GM19395 (cell line): ENCODE data around the gene PATL2.
"Not testable (repeated sequence)": the region's sequence is repeated elsewhere in the genome, so short reads cannot be mapped to it uniquely, and the experiment has no call there.

ENCODE experiments used
- ATAC-seq: cut with Tn5 transposase; IDR thresholded peaks from one replicate; pipeline ENCODE4 v1.9.1; 2021; ENCODE audit warnings: mild to moderate bottlenecking, moderate library complexity; ENCODE audit not compliant: unreplicated experiment

PATL2 gene

GRCh38 chr15:44711096-44711742, at the start of gene PATL2, which contains the start of gene B2M:
Gene PATL2 (minus strand): TSS chr15:44711323. CDS start chr15:44676490, 34,833 bp downstream.
Gene B2M (plus strand): TSS chr15:44711517. CDS start chr15:44711547, 30 bp downstream.
- ATAC-seq = peak; percentile 79

GRCh38 chr15:44753345-44753744, 42.2 kb upstream of the PATL2 start:
- ATAC-seq = no peak

DNA sequence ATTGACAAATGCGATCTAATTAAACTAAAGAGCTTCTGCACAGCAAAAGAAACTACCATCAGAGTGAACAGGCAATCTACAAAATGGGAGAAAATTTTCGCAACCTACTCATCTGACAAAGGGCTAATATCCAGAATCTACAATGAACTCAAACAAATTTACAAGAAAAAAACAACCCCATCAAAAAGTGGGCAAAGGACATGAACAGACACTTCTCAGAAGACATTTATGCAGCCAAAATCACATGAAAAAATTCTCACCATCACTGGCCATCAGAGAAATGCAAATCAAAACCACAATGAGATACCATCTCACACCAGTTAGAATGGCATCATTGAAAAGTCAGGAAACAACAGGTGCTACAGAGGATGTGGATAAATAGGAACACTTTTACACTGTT, 32.3 kb upstream of the PATL2 start:
- ATAC-seq = not testable (repeated sequence)

DNA sequence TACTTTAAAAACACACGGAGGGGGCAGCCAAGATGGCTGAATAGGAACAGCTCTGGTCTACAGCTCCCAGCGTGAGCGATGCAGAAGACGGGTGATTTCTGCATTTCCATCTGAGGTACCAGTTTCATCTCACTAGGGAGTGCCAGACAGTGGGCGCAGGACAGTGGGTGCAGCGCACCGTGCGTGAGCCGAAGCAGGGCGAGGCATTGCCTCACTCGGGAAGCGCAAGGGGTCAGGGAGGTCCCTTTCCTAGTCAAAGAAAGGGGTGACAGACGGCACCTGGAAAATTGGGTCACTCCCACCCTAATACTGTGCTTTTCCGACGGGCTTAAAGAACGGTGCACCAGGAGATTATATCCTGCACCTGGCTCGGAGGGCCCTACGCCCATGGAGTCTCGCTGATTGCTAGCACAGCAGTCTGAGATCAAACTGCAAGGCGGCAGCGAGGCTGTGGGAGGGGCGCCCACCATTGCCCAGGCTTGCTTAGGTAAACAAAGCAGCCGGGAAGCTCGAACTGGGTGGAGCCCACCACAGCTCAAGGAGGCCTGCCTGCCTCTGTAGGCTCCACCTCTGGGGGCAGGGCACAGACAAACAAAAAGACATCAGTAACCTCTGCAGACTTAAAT, 28.2 kb upstream of the PATL2 start:
- ATAC-seq = not testable (repeated sequence)

DNA sequence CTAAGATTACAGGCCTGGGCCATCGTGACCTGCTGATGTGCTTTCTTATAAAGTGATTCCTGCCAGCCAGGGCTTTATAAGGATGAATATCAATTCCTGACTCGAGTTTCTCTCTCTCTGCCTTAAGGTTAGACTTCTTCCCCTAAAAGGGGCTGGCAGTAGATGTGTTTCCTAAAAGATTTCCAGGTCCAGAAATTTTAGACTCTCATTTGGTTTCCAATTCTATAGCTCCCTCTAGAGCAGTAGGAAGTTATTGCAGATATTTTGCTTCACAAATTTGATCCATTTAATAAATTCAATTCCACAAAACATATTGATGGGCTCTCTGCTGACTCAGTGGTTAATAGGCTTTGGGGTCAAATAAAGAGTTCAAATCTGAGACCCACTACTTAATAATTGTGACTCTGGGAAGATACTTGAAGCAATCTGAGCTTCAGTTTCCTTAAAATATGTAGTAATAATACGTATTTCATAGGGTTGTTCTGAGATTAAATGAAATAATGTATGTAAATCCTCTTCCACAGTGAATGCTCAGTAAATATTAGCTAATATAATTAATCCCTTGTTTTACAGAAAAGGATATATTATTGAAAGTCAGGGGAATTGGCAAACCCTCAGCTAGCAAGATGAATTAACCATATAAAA, 27.3 kb upstream of the PATL2 start:
- no peak for ATAC-seq

DNA sequence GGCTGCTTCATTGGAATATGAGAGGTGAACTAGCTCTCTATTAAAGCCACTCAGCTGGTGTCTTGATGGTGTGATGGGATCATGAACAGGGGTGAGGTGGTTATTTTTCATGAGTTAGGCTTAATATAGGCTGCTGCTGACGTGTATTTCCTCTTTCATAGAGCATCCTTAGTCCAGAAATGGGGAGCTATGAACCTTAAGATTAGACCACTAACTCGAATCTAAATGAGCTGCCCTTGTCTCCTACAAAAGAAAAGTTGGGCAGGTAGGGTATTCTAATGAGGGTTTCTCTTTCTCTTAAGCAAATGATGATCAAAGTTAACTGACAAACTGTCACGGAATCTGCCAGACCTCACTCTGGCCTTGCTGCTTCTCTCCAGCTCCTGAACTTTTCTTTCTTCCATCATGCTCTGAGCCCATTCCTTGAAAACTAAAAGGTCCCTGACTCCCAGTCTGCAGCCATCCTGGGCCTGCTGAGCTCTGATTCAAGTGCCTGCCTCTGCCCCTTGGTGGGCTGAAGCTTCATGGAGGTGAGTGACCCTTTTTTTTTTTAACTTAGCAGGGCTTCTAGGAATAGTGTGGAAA, 25.1 kb upstream of the PATL2 start, which contains the start of gene TRIM69:
TSS of gene TRIM69 (plus strand) at position 348 of the 585 bp plus-strand sequence. CDS start at position 525, 177 bp downstream.
- peak; percentile 49 for ATAC-seq

- ATAC-seq = peak; percentile 49
Measured at GRCh38 chr15:44735482-44736180, 24.5 kb upstream of the PATL2 start.

DNA sequence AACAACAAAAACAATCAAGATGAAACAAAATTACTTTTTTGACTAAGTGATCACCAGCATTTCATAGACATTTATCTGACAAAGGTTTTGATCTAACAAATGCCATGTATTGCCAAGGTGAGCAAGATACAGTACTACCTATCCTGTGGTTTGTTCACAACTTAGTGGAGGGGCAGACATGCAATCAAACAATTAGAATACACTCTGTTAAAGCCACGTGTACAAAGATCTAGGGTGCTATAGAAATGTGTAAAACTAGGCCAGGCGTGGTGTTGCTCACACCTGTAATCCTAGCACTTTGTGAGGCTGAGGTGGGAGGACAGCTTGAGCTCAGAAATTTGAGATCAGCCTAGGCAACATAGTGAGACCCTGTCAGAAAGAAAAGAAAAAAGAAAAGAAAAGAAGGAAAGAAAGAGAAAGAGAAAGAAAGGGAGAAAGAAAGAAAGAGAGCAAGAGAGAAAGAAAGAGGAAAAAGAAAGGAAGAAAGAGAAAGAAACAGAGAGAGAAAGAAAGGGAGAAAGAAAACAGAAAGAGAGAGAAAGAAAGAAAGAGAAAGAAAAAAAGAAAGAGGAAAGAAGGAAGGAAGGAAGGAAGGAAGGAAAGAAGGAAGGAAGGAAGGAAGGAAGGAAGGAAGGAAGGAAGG, 23.8 kb upstream of the PATL2 start:
- ATAC-seq = no peak

DNA sequence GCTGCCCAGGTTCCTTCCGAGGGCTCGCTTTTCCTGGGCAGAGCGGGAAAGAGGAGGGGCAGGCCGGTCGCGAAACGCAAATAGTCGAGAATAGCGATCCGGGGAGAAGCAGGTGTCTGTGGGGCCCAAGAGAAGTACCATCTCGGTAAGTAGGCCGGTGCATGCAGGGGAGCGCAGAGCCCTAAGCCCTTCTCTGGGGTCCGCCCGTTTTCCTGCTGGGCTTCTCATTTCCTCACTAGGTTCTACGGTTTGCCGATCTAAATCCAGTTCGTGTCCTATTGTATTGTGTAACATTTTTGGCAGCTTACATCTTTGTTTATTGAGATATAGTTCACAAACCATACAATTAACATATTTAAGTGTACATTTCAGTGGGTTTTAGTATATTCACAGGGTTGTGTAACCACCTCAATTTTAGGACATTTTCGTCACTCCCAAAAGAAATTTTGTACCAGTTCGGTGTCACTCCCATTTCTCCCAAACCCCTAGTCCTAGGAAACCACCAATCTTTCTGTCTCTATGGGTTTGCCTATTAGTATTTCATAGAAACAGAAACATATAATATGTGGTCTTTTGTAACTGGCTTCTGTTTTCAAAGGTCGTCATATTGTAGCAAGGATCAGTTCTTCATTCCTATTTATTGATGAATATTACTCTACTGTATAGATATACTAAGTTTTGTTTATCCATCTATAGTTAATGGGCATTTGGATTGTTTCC, 18.4 kb upstream of the PATL2 start:
- ATAC-seq = peak; percentile 6

DNA sequence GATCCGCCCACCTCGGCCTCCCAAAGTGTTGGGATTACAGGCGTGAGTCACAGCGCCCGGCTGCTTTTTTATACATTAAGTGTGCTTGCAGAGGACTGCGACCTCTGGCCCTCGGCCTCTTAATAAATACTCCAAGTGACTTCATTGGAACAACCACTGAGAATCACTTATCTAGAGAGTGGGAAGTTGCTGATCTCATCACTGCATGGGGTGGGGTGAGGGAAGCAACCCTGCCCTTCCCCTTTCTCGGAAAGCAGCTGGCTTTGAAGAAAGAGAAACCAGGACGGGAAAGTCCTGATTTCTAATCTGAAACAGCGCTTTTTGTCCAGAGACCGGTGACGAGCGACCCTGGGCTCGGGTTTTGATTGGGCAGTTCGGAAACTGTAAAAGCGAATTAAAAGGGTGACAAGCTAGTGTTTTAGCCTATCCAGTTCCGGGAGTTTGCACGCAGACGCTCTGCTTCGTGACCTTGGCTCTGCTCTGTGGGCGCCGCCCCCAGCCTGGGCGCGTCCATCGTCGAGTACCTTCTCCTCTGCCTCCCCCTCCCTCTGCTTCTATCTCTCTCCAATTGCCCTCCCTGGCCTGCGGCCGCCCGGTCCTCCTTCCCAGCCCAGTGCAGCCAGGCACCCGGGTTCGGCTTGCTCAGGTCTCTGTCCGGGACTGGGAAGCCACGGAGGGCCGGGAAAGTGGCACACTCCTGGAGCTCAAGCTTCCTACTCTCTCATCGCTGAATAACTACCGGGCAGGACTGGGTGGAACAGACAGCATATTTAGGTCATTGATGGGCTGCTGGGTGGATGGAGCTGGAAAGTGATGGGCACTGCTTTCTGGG, 17.7 kb upstream of the PATL2 start:
- ATAC-seq = peak; percentile 69

- ATAC-seq = not testable (repeated sequence)
Measured at GRCh38 chr15:44728232-44728575, 17.1 kb upstream of the PATL2 start.

GRCh38 chr15:44727485-44728231, 16.5 kb upstream of the PATL2 start:
- no peak for ATAC-seq

DNA sequence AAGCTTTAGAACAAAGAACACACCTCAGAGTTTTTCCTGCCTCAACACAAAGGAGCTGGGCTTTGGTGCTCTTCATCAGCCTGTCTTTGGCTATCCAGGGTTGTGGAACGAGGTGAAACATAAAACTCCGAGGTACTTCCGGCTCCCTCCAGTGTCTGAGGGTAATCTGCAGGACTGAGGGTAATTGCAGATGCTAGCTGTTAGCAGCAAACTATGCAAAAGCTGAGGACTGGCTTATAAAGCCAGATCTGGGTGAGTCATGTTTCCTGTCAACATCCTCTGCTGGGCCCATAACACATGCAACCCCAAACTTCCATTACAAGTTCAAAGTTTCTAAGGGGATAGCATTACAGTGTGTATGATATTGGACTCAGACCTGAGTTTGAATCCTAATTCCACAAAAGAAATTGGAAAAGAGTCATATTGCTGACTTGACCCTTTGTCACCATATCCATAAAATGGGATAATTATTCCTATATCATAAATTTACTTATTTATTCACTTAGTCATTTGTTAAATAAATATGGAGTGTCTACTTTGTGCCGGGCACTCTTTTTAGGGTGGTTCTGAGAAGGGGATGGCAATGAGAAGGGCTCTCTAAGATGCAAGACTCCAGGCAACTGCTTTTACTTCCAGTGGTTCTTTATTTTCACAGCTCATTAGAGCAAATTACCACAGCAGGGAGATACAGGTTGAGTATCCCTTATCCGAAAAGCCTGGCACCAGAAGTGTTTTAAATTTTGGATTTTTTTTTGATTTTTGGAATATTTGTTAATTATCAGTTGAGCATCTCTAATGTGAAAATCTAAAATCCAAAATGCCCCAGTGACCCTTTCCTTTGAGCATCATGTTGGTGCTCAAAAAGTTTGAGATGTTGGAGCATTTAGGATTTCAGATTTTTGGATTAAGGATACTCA, 15.7 kb upstream of the PATL2 start:
- ATAC-seq = peak; percentile 41

DNA sequence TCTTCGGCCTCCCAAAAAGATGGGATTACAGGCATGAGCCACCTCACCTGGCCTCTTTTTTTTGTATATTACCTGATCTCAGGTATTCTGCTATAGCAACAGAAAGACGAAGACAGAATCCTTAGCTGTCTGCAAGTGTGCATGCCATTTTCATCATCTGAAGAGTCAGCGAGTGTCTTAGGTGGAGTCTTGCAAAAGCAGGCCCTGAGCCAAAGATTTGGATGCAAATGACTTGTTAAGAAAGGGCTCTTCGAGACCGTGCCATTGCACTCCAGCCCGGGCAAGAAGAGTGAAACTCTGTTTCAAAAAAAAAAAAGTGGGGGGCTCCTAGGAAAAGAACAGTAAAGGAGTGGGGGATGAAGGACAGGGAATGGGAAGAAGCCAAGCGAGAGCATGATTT, 15.0 kb upstream of the PATL2 start:
- ATAC-seq = no peak

DNA sequence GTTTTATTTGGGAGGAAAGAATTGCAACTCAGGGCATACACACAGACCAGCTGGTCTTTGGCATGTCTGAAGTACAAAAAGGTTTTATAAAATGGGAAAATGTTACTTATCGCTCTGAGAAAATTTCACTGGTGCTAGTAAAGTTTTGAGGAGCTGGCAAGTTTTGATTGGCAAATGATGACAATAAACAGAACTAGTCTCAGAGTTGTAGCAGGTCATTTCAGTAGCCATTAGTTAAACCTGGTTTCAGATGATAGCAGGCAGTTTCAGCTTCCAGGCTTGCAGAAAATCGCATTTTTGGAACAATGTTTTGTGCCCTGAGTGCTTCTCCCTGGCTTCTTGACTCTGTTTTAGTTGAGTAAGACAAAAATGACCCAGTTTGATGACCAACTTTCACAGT, 10.9 kb upstream of the PATL2 start:
- no peak for ATAC-seq

DNA sequence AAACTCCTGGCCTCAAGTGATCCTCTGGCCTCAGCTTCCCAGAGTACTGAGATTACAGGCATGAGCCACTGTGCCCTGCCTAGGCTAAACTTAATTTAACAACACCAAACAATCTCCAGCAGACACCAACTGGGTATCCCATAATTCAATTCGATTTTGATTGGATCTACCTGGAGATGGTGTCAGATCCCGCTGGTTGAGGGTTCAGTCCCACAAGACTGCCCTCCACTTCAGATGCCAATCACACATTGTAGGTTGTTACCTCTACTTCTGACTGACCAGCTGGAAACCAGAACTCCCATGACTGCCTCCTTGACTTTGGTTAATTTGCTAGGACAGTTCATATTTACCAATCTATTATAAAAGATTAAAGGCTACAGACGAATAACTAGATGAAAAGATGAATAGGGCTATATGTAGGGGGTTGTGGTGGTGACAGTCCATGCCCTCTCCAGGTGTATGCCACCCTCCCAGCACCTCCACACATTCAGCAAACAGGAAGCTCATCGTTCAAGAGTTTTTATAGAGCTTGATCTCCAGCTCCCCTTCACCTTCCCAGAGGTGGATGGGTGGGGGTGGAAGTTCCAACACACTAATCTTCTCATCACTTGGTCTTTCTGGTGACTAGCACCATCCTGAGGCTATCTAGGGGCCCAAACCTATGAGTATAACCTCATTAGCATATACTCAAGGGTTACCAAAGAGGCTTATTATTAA, 9.5 kb upstream of the PATL2 start:
- no peak for ATAC-seq

DNA sequence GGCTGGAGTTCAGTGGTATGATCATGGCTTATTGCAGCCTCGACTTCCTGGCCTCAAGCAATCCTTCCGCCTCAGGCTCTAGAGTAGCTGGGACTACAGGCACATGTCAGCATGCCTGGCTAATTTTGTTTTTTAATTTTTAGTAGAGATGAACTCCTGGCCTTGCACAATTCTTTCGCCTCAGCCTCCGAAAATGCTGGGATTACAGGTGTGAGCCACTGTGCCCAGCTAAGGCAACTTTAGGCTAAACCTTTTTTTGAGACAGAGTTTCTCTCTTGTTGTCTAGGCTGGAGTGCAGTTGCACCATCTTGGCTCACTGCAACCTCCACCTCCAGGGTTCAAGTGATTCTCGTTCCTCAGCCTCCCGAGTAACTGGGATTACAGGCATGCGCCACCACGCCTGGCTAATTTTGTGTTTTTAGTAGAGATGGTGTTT, 8.9 kb upstream of the PATL2 start:
- not testable (repeated sequence) for ATAC-seq
